ENCODE measurements around the gene CYSTM1.
"Not testable (repeated sequence)": the region's sequence is repeated elsewhere in the genome, so short reads cannot be mapped to it uniquely, and the experiment has no call there.

Gene CYSTM1

DNA sequence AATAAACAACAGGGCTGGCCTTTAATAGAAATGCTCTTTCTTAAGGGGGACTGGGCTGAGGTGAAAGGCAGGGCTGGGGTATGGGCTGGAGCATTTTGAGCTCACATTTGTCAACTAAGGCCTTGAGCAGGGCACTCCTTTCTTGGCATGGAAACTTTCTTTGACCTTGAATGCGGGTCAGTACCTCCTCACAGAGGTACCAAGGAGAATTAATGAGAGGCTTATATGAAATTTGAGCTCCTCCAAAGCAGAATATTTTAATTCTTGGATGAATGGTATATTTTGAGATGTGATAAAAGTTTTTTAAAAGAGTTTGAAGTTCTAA lies 3.1 kb downstream of the CYSTM1 start:
- DNase-seq (ENCODE audit: low spot score): no peak

DNA sequence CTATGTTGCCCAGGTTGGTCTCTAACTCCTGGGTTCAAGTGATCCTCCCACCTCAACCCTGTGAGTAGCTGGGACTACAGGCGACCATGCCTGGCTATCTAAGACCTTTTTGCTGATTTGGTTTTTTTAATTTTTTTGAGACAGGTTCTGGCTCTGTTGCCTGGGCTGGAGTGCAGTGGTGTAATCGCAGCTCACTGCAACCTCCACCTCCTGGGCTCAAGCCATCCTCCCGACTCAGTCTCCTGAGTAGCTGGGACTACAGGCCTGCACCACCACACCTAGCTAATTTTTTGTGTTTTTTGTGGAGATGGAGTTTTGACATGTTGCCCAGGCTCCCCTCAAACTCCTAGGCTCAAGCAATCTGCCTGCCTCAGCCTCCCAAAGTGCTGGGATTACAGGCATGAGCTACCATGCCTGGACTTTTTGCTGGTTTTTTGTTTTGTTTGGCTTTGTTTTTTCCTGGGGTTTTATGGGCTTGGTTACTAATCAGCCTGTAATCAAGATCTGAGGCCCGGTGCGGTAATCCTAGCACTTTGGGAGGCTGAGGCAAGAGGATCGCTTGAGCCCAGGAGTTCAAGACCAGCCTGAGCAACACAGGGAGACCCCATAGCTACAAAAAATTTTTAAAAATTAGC lies 3.6 kb downstream of the CYSTM1 start:
- DNase-seq (ENCODE audit: low spot score): no peak

DNA sequence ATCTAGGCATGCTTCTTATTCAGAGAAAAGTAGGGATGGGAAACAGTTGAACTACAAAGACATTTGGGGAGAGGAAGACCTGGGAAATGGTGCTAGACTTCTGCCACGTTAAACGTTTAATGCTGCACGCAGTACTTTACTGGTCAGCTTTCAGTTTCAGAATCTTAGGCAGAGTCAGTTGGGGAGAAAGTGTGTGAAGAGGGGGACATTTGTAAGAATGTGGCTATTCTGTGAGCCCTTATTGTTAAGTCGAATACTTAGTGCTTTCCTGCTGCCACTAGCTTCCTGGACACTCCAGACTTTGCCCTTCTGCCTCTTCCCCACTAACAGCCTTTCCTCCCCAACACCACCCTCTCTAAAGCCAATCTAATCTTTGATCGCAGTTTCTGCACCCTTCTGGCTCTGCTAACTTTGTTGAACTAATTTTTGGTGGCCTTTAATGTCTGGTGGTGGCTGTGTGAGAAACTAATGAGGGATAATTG lies 6.1 kb downstream of the CYSTM1 start:
- no peak for DNase-seq (ENCODE audit: low spot score)

DNA sequence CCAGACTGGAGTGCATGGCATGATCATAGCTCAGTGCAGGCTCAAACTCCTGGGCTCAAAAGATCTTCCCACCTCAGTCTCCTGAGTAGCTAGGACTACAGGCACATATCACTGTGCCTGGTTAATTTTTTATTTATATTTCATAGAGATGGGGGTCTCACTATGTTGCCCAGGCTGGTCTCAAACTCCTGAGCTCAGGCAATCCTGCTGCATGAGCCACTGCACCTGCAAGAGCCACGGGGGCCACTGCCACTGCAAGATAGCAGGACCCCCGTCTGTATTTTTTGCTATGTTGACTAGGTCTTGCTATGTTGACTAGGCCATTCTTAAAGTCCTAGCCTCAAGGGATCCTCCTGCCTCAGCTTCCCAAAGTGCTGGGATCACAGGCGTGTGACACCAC lies 6.5 kb downstream of the CYSTM1 start:
- no peak for DNase-seq (ENCODE audit: low spot score)

DNA sequence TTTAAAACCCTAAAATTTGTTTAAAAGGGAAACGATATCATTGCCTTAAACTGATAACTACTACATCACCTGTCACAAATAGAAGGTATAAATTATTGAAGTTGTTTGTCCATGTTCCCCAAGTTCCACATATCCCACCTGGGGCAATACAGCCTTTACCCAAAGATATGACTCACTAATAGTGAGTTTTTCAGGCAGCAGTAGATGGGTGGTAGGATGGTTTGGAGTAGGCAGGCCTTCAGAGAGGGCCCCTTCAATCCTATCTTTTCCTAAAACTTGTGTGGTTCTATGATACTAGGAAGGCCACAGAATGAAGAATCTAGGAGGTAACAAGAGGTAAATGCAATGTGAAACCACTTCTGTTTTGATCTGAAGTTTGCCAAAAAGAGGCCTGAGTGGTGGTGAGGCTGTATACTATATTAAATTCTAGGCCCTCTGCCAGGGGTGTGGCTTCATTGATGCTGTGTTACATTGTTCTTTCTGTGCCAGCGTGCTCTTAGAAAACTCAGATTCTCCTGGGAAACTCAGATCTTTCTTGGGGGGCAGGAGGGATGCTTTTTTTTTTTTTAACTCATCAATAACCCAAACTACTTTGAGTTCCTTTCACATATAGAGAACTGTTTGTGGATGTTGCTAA lies 7.2 kb downstream of the CYSTM1 start:
- no peak for DNase-seq (ENCODE audit: low spot score)

DNA sequence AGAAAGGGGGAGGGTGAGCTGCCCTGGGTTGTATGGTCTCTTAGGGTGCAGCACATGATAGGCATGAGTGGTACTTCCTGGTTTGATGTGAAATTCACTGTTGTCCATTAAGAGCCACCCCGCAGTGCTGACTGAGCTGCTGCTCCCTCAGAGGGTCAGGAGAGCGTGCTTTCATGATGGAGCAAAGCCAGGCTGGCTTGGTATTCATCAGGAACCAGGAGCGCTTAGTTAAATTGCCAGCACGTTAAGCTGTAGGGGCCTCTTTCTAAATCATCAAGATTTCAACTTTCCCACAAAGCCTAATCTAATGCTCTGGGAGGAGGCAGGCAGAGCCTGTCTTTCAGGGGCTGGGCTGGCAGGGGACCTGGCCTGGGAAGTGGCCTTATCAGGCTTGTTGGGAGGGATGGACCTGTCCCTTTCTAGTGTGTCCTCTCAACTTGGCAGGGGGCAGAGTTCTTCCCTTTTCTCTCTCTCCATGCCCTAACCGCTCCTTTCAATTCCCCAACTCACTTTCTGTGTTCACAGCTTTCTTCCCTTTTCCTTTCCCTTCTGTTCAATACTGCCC lies 7.9 kb downstream of the CYSTM1 start:
- no peak for DNase-seq (ENCODE audit: low spot score)

DNA sequence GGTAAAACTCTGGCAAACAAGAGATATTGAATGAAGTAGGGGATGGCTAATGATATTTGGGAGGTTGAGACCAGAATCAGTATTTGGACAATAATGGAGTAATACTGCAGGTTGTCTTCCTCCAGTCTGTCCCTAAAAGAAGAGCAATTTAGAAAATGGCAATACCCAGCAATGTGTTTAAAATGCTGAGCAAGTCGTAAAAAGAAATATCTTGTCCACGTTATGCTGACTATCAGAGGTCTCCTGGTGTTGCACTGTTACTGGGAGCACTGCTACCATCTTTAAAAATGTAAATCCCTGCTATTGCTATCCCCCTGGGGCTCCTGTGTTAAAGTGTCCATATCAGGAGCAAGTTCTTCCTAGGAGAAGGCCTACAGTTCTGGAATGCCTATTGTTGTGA lies 10.4 kb downstream of the CYSTM1 start:
- no peak for DNase-seq (ENCODE audit: low spot score)

DNA sequence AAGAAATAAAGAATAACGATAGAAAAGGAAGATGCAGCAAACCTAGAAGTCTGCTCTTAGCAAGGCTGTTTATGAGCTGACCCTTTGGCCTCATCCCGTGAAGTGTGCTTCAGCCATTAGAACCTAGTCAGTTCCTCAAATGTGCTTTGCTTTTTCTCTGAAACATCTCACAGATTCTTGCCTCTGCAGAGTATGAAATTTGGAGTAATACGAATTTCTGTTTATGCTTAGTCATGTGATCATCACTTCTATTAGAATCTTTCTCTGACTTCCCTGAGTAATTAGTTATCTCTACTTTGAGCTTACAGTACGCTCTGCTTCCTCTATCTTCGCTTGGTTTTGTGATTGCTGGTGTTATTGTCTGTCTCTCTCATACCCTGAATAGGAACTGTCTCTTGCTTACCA lies 11.3 kb downstream of the CYSTM1 start:
- no peak for DNase-seq (ENCODE audit: low spot score)

DNA sequence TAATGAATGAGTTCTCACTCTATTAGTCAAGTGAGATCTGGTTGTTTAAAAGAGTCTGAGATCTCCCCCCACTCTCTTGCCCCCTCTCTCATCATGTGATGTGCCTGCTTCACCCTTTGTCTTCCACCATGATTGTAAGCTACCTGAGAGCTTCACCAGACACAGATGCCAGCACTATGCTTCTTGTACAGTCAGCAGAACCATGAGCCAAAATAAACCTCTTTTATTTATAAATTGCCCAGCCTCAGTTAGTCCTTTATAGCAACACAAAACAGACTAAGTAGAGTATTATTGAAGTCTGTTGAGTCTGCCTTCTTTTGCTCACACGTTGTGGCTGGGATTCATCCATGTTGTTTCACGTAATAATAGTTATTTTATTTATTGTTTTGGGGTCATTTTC lies 14.3 kb downstream of the CYSTM1 start:
- no peak for DNase-seq (ENCODE audit: low spot score)

DNA sequence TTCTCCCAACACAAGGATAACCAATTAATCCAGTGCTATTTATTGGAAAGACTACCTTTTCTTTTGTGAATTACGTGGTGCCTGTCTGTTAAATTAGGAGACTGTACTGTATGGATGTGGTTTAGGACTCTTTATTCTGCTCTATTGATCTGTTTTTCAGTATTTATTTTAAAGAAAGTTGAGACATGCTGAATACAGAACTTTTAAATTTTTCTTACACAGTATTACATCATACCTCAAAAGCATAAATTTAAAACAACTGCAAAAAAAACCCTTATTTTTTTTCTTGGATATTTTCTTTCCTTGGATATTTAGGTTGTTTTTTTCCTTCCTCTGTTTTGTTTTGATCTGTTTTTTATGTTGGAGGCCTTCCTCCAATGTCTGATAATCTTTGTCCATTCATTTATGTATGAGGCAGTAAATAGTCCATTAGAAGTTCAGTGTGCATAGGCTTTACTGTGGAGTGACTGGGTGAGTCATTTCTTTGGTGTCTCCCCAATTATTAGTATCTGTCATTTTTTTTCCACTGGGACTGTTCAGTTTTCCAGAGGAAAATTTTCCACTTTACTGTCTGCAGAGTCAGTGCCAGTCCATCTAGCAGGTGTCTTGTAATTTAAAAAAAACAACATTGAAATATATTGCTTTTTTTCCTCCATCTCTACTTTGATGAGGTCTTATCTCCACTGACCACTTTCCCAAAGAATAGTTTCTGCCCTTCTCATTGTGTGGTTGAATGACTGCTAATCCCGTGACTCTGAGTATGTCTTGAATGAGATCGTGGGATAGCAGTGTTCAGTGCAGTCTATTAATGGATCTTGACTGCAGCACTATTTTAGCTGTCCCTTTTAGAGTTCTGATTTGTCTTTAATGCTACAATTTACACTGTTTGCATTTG lies 15.2 kb downstream of the CYSTM1 start:
- DNase-seq (ENCODE audit: low spot score): no peak

DNA sequence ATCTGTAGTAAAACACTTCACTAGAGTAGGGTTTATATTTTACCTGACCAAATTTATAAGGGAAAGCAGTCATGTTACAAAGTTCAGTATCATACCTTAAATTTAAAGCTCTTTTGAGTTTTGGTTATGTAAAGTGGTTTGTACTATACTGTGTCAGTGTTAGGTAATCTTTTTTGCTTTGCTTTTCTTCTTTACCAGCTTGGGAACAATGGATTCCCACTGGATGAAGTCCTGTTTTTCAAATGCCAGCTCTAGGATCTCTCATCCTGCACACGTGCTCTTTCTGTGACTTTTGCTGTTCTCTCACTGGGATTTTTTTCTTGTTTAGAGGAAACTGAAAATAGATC lies 15.9 kb downstream of the CYSTM1 start:
- no peak for DNase-seq (ENCODE audit: low spot score)

DNA sequence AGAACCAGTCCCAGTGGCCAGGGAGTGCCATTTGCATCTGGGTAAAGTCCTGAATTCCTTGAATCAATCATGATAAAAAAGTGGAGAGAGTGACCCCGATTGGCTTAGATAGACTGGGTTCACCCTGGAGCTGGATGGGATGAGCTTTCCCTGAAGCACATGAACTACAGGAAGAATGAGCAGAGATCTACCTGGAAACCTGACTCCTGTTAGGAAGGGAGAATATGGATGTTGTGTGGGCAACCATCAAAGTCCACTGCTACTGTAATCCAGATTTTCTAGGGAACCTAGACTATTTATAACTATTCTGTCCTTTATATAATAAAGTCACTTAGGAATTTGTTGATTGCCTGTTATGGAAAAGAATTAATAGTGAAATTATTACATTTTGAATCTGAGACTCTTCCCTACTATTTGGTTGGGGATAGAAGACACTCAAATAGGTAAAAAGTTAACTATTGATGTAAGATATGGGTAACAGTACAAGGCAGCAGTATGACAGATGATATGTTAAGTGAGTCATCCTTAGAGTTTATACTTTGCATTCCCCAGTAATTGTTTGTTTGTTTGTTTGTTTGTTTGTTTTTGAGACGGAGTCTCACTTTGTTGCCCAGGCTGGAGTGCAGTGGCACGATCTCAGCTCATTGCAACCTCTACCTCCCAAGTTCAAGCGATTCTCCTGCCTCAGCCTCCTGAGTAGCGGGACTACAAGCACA lies 17.9 kb downstream of the CYSTM1 start:
- DNase-seq (ENCODE audit: low spot score): no peak

DNA sequence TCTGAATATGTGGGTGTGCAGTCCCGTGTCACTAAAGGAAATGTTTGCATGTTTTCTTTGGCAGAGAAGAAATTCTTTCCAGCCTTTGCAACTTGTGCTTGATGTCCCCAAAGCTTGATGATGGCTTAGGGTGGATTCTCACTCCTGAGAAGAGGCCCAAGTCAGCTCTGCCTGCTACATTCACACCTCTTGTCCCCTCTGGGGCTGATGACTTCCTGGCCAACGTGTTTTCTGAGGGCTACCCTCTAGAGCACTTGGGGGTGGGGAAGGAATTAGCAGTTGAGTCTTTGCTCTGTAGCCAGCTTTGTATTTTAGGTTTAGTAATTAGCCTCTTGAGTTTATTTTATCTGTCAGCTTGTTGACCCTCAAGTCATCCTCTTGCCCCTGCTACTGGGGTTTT lies 19.7 kb downstream of the CYSTM1 start:
- no peak for DNase-seq (ENCODE audit: low spot score)

DNA sequence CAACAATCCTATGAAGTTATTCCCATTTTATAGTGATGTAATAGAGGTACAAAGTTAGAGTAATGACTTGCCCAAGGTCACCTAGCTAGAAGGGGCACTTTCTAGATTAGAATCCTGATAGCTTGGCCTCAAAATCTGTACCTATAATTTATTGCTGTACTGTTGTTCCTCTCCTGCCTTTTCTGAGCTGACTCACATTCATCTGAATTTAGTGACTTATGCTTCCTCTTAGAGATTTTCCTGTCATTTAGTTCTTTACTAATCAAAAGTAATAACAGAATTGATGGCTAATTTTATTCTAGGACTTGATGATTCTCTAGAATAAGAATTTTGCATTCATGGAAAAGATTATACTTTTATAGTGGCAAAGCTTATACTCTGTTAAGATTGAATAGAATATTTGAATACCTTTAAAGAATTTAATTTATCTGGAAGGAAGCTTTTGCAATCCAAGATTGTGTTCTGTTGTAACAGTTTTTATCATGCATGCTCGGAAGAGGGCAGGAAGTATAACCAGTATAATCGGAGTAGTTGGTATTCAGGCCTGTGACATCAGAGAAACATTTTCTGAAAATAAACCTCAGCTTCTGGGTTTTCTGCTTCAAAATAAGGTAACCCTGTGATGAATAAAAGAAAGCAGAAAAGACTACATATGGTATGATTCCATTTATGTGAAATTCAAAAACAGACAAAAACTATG lies 21.3 kb downstream of the CYSTM1 start:
- no peak for DNase-seq (ENCODE audit: low spot score)

DNA sequence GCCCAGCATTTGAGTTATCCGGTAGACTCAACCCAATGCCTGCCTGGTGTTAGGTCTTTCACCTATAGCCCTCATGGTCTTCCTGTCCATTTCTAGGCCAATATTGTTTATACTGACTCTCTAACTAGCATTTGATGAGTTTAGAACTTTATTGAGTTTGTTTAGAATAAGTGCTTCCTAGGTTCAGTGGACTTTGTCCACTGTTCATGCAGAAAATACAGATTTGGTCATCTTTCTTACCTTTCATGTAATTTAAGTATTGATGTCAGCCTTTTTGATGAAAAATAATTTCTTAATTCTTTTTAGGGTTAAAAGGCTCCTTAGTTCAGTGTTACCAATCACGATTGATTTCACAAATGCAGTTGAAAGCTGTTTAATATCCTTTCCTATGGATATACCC lies 22.0 kb downstream of the CYSTM1 start:
- no peak for DNase-seq (ENCODE audit: low spot score)

DNA sequence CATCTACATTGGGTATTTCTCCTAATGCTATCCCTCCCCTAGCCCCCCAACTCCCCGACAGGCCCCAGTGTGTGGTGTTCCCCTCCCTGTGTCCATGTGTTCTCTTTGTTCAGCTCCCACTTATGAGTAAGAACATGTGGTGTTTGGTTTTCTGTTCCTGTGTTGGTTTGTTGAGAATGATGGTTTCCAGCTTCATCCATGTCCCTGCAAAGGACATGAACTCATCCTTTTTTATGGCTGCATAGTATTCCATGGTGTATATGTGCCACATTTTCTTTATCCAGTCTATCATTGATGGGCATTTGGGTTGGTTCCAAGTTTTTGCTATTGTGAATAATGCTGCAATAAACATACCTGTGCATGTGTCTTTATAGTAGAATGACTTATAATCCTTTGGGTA lies 23.9 kb downstream of the CYSTM1 start:
- DNase-seq (ENCODE audit: low spot score): not testable (repeated sequence)

DNA sequence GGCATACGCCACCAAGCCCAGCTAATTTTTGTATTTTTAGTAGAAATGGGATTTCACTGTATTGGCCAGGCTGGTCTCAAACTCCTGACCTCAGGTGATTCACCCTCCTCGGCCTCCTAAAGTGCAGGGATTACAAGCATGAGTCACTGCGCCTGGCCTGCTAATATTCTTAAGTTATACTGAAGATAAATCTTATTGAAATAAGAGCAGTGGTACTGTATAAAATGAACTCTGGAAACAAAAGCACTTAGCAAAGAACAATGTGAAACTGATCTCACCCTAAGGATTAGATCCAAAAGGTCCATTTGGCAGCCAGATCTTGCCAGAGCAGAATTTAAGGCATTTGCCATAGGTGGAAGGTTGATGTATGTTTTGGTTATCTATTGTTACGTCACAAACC lies 27.1 kb downstream of the CYSTM1 start:
- DNase-seq (ENCODE audit: low spot score): no peak

DNA sequence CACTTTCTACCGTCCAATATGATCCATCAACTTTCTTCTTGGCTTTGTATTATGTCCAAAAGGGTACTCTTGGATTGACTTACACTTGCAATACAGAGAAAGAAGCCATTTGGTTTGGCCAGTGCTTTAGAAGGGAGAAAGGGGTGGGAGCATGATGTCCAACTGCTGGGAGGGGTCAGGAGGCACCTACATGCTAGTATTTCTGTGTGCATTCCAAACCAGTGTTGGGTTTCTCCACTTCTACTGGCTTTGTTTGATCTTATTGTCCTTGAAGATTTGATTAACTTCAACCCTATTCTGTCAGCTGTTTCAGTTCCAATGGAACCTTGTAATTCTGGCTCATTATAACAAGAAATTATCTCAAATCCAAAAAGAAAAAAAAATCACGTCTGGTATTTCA lies 27.6 kb downstream of the CYSTM1 start:
- no peak for DNase-seq (ENCODE audit: low spot score)

DNA sequence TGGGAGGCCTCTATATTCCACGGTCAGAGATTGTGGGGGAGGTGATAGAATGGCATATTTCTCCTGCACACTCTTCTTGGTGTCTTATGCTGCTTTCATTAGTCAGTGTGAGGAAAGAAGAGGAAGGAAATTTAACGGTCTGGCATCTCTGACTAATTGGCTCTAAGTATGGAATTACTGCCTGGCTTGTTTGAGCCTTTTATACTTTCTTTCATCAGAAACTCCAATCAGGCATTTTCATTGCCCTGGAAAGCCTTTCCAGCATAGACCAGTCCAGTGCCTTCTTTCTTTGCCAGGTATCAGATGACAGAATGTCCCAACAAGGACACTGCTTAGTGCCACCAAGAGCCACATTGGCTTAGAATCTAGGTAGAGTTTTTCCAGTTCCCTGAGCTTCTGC lies 30.2 kb downstream of the CYSTM1 start:
- no peak for DNase-seq (ENCODE audit: low spot score)

DNA sequence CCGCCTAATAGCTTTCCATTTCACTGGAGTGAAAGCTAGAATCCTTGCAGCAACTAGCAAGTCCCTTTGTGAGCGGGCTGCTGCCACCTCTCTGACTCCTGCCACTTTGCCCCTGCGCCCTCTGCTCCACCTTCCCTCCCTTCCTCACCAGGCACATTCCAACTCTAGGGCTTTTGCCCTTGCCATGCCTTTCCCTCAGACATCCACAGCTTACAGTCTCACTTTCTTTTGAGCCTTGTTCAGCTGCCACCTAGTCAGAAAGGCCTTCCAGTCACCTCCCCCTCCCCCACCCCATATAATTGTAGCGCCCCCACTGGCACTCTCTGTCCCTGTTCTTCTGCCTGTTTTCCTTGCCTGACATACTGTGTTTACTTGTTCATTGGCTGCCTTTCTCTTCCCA lies 31.0 kb downstream of the CYSTM1 start:
- peak; percentile 69 for DNase-seq (ENCODE audit: low spot score)

DNA sequence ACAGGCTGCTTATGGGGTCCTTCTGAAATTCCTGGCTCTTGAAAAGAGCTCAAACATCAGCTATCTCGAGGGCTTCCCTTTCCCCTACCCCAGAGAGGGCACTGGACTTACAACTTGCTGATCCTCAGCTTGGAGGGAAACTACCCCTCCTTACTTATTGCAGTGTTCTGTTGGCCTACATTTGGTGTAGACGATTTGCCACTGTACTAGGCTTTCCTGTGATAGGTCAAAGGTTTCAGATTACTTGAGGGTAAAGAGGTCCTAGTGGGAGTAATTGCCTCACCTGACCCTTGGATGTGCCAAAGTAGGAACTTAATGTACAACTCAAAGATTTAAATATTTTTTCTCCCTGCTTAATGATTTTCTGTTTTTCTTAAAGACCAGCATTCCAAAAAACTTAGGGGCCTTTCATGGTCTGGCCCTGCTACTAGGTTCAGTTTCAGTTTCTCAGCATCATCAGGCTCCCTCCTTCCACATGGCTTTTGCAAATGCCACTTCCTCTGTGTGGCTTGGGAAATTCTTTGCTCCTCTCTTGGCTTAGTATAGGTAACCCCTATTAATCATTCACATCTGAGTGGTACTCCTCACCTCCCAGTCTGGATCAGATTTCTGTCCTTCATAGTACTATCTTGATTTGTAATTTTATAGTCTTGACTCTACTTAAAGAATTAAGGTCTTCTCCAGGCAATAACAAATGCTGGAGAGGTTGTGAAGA lies 32.4 kb downstream of the CYSTM1 start:
- DNase-seq (ENCODE audit: low spot score): no peak
